Measurements from ENCODE around the gene PNMA8C.
"Not testable (repeated sequence)": the region's sequence is repeated elsewhere in the genome, so short reads cannot be mapped to it uniquely, and the experiment has no call there.

Gene PNMA8C

DNA sequence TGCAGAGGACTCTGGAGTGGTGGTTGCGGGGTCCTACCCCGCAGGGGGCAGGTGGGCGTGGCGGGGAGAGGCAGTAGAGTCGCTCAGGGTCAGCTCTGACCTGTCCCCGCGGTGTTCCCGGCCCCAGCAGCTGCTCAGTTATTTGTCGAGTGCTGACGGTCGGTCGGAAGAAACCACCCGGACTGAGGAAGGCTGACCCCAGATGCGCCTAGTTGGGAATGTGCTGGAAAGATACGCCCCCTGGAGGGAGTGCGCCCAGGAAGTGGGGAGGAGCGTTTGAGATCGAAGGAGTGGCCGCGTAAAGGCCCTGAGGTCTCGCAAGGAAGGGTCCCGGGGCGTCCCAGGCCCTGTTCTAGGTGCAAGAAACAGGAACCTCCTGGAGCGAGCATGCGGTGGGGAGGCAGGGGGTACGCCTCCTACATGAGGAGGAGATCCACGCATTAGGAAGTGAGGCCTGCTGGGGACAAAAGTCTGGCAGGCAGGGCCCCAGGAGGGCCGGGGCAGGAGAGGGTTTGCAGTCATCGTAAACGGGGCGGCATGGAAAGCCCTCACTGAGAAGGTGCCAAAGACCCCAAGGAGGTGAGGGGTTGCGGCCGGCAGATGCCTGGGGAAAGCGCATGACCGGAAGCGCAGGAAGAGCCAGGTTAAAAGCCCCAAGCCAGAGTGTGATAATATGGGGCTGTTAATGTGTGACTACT is 24.5 kb downstream of the PNMA8C start:
- DNase-seq (ENCODE audit: extremely low spot score) = no peak
- CTCF ChIA-PET = interaction anchor here (0.6 kb wide), 1 partner anchor 58 kb away, joined by 4 read pairs; no protein-coding TSS in a partner anchor
- TF ChIP-seq TARDBP (IDR thresholded peaks at IDR 0.05) (no peak), FOXA1 (IDR thresholded peaks at IDR 0.05) (no peak), NFRKB (IDR thresholded peaks at IDR 0.05) (no peak), SP1 (IDR thresholded peaks at IDR 0.05) (no peak)
- POLR2A ChIA-PET = interaction anchor here (1.3 kb wide), 1 partner anchor 9 kb away, joined by 5 read pairs; the partner anchor contains the start of gene CCDC8

DNA sequence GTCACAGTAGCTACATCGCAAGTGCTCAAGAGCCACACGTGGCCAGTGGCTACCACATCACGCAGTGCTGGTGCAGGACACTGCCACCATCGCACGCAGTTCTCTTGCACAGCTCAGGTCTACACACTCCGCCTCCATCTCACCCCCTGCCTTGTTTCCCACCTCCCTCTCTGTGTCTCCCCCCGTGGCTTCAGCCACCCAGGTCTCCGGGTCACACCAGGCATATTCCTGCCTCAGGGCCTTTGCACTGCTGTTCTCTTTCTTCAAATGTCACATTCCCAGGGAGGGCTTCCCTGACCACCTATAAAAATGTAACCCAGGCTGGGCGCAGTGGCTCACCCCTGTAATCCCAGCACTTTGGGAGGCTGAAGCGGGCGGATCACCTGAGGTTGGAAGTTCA is 26.0 kb downstream of the PNMA8C start:
- POLR2A ChIA-PET = no interaction called here
- DNase-seq (ENCODE audit: extremely low spot score) = no peak
- CTCF ChIA-PET = interaction anchor here (0.6 to 1.3 kb wide), 5 partner anchors 29 to 190 kb away, joined by 3 to 4 read pairs (median 3); no protein-coding TSS in a partner anchor
- TF ChIP-seq BHLHE40 (IDR thresholded peaks at IDR 0.05; ENCODE audit: borderline replicate concordance) (no peak), ELF4 (IDR thresholded peaks at IDR 0.05) (no peak), ZNF384 (IDR thresholded peaks at IDR 0.05) (no peak), SP1 (IDR thresholded peaks at IDR 0.05) (no peak), CTBP1 (IDR thresholded peaks at IDR 0.05; ENCODE audit: borderline replicate concordance) (no peak)
- TF ChIP-seq, protein P1, sequence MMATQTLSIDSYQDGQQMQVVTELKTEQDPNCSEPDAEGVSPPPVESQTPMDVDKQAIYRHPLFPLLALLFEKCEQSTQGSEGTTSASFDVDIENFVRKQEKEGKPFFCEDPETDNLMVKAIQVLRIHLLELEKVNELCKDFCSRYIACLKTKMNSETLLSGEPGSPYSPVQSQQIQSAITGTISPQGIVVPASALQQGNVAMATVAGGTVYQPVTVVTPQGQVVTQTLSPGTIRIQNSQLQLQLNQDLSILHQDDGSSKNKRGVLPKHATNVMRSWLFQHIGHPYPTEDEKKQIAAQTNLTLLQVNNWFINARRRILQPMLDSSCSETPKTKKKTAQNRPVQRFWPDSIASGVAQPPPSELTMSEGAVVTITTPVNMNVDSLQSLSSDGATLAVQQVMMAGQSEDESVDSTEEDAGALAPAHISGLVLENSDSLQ (IDR thresholded peaks at IDR 0.05) = no peak

DNA sequence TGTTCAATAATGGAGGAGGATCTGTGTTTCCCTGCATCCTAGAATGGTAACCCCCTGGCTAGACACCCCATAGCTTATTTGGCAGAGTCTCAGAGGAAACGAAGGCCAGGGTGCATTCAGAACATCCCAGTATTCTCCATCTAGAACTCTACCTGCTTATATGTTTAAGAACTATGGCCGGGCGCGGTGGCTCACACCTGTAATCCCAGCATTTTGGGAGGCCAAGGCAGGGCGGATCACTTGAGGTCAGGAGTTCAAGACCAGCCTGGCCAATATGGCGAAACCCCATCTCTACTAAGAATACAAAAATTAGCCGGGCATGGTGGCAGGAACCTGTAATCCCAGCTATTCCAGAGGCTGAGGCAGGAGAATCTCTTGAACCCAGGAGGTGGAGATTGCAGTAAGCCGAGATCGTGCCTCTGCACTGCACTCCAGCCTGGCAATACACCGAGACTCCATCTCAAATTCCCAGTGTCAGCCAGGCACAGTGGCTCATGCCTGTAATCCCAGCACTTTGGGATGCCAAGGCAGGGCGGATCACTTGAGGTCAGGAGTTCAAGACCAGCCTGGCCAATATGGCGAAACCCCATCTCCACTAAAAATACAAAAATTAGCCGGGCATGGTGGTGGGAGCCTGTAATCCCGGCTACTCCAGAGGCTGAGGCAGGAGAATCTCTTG is 30.8 kb downstream of the PNMA8C start:
- ChIA-PET POLR2A (interaction anchor here (1.2 kb wide), 2 partner anchors 16 to 90 kb away, joined by 3 to 4 read pairs; partner anchors contain the start of gene CCDC8), CTCF (interaction anchor here (0.5 to 0.9 kb wide), 2 partner anchors 87 to 324 kb away, joined by 3 read pairs; no protein-coding TSS in a partner anchor)
- not testable (repeated sequence) for DNase-seq (ENCODE audit: extremely low spot score)

DNA sequence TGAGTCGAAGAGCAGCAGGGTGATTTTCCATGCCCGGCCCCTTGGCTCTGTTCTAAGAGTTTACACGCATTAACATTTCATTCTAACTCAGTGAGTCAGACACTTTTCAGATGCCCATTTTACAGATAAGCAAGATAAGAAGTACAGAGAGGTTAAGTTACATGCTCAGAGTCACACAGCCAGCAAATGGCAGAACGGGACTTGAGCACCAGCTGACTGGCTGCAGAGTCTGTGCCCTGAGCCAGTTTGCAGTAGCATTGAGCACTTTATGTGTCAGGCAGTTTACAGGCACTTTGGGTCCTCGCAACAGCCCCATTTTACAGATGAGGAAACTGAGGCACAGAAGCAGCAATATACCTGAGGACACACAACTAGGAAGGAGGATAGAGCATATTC is 34.3 kb downstream of the PNMA8C start:
- TF ChIP-seq SUZ12 (IDR thresholded peaks at IDR 0.05) = no peak
- TF ChIP-seq ZNF384 (IDR thresholded peaks at IDR 0.05) = 0 out of 2 replicates have a peak, but pooled peaks have one; percentile 22
- TF ChIP-seq FOXA1 (IDR thresholded peaks at IDR 0.05) = no peak
- no peak for TF ChIP-seq HDGF (IDR thresholded peaks at IDR 0.05; ENCODE audit: borderline replicate concordance)
- no peak for TF ChIP-seq LEF1 (IDR thresholded peaks at IDR 0.05; ENCODE audit: borderline replicate concordance)
- TF ChIP-seq FOXK2 (IDR thresholded peaks at IDR 0.05) = no peak
- no peak for DNase-seq (ENCODE audit: extremely low spot score)
- ChIA-PET CTCF (interaction anchor here (1.1 kb wide), 1 partner anchor 28 kb away, joined by 5 read pairs; no protein-coding TSS in a partner anchor), POLR2A (no interaction called here)

DNA sequence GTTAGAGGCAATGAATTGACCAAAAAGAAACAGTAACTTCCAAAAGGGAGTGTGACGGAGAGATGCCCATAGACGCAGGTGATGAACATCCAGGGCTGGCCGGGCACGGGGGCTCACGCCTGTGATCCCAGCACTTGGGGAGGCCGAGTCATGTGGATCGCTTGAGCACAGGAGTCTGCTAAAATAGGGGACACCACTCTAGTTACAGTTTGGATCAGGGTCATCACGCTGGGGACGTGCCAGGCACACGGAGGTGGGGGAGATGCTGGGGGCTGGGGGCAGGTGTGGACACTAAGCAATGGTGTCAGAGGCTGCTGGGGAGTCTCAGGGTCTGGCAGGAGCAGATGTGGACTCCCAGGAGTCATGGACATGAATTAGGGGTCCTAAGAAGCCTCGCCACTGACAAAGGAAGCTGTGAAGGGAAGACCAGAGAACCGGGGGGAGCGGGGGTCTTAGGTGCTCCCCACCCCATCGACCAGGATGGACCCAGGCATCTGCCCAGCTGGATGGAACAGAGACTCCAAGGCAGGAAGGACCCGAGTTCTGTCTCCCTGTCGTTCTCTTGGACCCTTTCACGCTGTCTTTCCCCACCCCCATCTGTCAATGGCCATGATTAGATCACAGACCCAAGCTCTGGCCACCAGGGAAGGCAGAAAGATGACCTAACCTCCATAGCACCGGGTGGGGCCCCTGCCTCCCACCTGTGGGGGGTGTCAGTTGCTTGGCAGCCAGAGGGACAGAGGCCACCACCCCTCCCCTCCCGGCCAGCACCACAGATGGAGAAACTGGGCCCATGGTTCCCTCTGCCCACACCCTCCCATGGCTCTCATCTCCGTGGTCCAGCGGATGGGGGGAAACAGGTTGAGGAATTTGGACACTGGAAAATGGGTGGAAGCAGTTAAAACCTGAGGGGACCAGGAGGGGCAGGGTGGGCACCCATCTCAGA is 35.0 kb downstream of the PNMA8C start:
- no peak for TF ChIP-seq FOXA1 (IDR thresholded peaks at IDR 0.05)
- no peak for TF ChIP-seq SUZ12 (IDR thresholded peaks at IDR 0.05)
- TF ChIP-seq ARNT (IDR thresholded peaks at IDR 0.05) = no peak
- no peak for TF ChIP-seq ELF4 (IDR thresholded peaks at IDR 0.05)
- TF ChIP-seq FOXM1 (IDR thresholded peaks at IDR 0.05; ENCODE audit: borderline replicate concordance) = no peak
- TF ChIP-seq L3MBTL2 (conservative IDR thresholded peaks at IDR 0.05) = no peak
- TF ChIP-seq BHLHE40 (IDR thresholded peaks at IDR 0.05; ENCODE audit: borderline replicate concordance) = no peak
- TF ChIP-seq HDGF (IDR thresholded peaks at IDR 0.05; ENCODE audit: borderline replicate concordance) = no peak
- TF ChIP-seq LEF1 (IDR thresholded peaks at IDR 0.05; ENCODE audit: borderline replicate concordance) = no peak
- TF ChIP-seq TARDBP (IDR thresholded peaks at IDR 0.05) = no peak
- TF ChIP-seq ZNF384 (IDR thresholded peaks at IDR 0.05) = no peak
- no peak for TF ChIP-seq CTBP1 (IDR thresholded peaks at IDR 0.05; ENCODE audit: borderline replicate concordance)
- TF ChIP-seq, protein P1 (IDR thresholded peaks at IDR 0.05) = no peak
- TF ChIP-seq FOXK2 (IDR thresholded peaks at IDR 0.05) = no peak
- TF ChIP-seq NFRKB (IDR thresholded peaks at IDR 0.05) = no peak
- ChIA-PET CTCF (no interaction called here), POLR2A (no interaction called here)
- no peak for DNase-seq (ENCODE audit: extremely low spot score)

DNA sequence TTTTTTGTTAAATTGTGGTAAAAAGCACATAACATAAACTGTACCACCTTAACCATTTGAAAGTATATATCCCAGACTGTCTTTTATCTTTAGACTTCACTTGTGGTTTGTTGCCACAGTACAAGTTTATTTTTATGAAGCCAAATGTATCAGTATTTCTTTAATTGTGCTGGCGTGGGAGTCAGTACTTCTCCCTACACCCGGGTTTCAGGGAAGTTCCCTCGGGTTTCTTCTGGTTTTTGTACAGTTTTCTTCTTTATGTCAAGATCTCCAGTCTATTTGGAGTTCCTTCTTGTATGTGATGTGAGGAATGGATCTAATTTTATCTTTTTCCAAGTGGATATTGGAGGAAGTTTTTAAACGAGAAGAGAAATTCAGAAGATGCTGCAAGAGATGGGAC is 35.9 kb downstream of the PNMA8C start:
- no peak for DNase-seq (ENCODE audit: extremely low spot score)
- POLR2A ChIA-PET = no interaction called here
- CTCF ChIA-PET = no interaction called here
- no peak for TF ChIP-seq L3MBTL2 (conservative IDR thresholded peaks at IDR 0.05)

DNA sequence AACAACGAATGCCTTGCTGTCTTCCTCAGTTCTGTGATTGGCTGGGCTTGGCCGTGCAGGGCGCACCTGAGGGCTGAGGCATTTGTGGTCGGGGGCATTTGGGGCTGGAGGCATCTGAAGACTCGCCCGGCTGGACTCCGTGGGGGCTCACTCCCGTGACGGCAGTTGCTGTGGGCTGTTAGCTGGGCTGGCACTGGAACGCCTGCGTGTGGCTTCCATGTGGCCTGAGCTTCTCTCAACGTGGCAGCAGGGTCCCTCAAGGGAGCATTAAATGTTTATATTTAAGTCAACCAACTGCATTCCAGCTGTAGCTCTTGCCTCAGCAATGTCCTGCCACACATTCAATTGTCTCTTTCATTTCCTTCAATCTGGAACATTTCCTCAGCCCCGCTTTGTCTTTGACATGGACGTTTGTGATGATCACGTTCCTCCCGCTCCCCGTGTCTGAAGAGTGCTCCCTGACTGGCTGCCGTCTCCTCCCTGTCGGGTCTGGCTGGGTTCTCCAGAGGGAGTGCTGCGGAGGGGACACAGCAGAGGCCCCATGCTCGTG is 36.4 kb downstream of the PNMA8C start:
- no peak for TF ChIP-seq CTBP1 (IDR thresholded peaks at IDR 0.05; ENCODE audit: borderline replicate concordance)
- no peak for TF ChIP-seq BHLHE40 (IDR thresholded peaks at IDR 0.05; ENCODE audit: borderline replicate concordance)
- no peak for TF ChIP-seq ZNF384 (IDR thresholded peaks at IDR 0.05)
- no peak for TF ChIP-seq SUZ12 (IDR thresholded peaks at IDR 0.05)
- TF ChIP-seq FOXM1 (IDR thresholded peaks at IDR 0.05; ENCODE audit: borderline replicate concordance) = no peak
- TF ChIP-seq, protein P1 (IDR thresholded peaks at IDR 0.05) = no peak
- TF ChIP-seq L3MBTL2 (conservative IDR thresholded peaks at IDR 0.05) = no peak
- no peak for TF ChIP-seq HDGF (IDR thresholded peaks at IDR 0.05; ENCODE audit: borderline replicate concordance)
- no peak for TF ChIP-seq ARNT (IDR thresholded peaks at IDR 0.05)
- ChIA-PET POLR2A (no interaction called here), CTCF (no interaction called here)
- no peak for DNase-seq (ENCODE audit: extremely low spot score)

Data from HEK293T (cell line).